Measurements from ENCODE around the gene RPE65. TPM values are rescaled to one million over a fixed set of nuclear protein-coding genes. Genes with fewer than 3 reads are reported as not detected.

Gene RPE65
- total RNA-seq, 3 donors from 2014 or later, result not detected

- no peak for TF ChIP-seq CTCF (IDR thresholded peaks at IDR 0.05)
- Histone ChIP-seq H3K4me3 (no peak overlapping the region), H3K4me1 (ENCODE audit: low read depth) (no peaks in the 10 kb centered on the region), H3K9me3 (no peaks in the 10 kb centered on the region), H3K36me3 (ENCODE audit: low read depth) (no peaks in the 10 kb centered on the region)
- DNase-seq (no peak), ATAC-seq (no peak)
- intact Hi-C loops (cut with DNase I, micrococcal nuclease), result no loop called here
These were observed 16.4 kb downstream of the RPE65 start for GRCh38 chr1:68433395-68433794.

DNA sequence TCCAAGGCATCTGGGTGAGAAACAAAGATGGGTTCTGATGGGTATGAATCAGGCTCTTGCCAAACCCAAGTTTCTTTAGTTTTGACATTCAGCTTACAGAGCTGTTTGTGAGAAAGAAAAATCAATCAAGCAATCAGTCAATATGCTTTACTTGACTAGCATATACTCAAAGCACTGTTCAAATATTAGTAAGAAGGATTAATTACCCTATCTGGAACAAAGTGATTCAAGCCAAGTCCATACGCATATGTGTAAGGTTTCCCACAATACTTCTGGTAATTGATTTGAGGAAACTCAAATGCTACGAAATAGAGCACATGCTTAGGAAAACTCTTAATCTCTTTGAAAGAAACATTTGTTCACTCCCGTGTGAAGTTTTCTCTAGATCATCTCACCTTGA is 18.7 kb downstream of the RPE65 start:
- Histone ChIP-seq H3K9me3 (no peaks in the 10 kb centered on the region), H3K4me3 (no peak overlapping the region), H3K36me3 (ENCODE audit: low read depth) (no peaks in the 10 kb centered on the region), H3K4me1 (ENCODE audit: low read depth) (no peaks in the 10 kb centered on the region)
- no peak for TF ChIP-seq CTCF (IDR thresholded peaks at IDR 0.05)
- no peak for DNase-seq
- no peak for ATAC-seq
- intact Hi-C loops (cut with DNase I, micrococcal nuclease), result no loop called here

DNA sequence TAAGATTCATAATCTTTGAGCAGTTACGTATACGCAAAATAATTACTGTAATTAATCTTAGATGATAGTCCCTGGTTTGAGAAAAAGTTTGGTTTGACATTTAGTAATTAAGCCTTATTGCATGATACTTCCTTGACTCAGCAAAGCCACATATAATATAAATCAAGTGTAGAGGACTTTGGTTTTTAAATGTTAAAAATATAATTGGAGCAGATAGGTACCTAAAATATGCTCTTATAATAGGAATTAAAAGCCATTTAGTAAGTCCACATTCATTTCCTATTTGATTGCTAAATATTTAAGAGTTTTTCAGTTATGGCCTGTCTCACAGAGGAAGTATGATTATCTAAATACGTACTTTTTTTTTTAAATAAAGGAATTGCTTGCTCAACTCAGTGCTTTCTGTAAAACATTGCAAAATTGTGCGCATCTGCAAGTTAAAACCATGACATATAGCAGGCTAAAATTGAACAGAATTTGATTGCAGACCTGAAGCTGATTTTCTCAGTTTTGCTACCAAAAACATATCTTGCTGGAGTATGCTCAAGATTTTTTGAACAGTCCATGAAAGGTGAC is 20.4 kb downstream of the RPE65 start:
- DNase-seq (no peak), ATAC-seq (no peak)
- intact Hi-C loops (cut with DNase I, micrococcal nuclease), result no loop called here
- Histone ChIP-seq H3K4me3 (no peak overlapping the region), H3K9me3 (no peaks in the 10 kb centered on the region), H3K36me3 (ENCODE audit: low read depth) (no peaks in the 10 kb centered on the region), H3K4me1 (ENCODE audit: low read depth) (no peaks in the 10 kb centered on the region)
- TF ChIP-seq CTCF (IDR thresholded peaks at IDR 0.05), result no peak

- no peak for TF ChIP-seq CTCF (IDR thresholded peaks at IDR 0.05)
- intact Hi-C loops (cut with DNase I, micrococcal nuclease), result no loop called here
These were observed 23.2 kb downstream of the RPE65 start for GRCh38 chr1:68426594-68426993.

DNA sequence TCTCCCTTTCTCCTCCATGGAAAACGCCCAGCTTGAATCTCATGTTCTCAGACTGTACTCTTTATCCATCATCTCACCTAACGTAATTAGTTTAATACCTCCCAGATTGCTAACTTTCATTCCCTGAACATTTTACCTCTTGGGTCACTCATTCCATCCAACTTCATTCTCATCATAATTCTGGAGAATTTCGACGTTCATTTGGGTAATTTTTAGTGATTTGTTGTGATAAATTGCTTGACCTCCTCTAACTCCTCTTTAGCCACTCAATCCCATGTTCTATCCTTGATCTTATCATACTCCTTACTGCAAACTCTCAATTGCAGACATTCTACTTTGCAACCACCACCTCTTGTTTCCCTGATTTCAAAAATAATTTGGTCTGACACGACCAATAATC is 28.4 kb downstream of the RPE65 start:
- Histone ChIP-seq H3K4me3 (no peak overlapping the region), H3K36me3 (ENCODE audit: low read depth) (no peaks in the 10 kb centered on the region), H3K9me3 (no peaks in the 10 kb centered on the region), H3K4me1 (ENCODE audit: low read depth) (no peaks in the 10 kb centered on the region)
- no peak for TF ChIP-seq CTCF (IDR thresholded peaks at IDR 0.05)
- intact Hi-C loops (cut with DNase I, micrococcal nuclease), result no loop called here
- DNase-seq, result no peak
- no peak for ATAC-seq

More at GRCh38 chr1:68426594-68426993, 23.2 kb downstream of the RPE65 start:
- Histone ChIP-seq H3K4me1 (ENCODE audit: low read depth) (no peaks in the 10 kb centered on the region), H3K4me3 (no peak overlapping the region), H3K36me3 (ENCODE audit: low read depth) (no peaks in the 10 kb centered on the region), H3K9me3 (no peaks in the 10 kb centered on the region)
- no peak for ATAC-seq
- no peak for DNase-seq

GRCh38 chr1:68409426-68409825 is 40.3 kb downstream of the RPE65 start:
- no peaks in the 10 kb centered on the region for H3K36me3 ChIP-seq (ENCODE audit: low read depth)
- DNase-seq, result no peak
- intact Hi-C loops (cut with DNase I, micrococcal nuclease), result no loop called here

More at GRCh38 chr1:68409426-68409825, 40.3 kb downstream of the RPE65 start:
- ATAC-seq, result no peak
- no peak overlapping the region for H3K4me3 ChIP-seq
- no peaks in the 10 kb centered on the region for H3K9me3 ChIP-seq
- H3K4me1 ChIP-seq (ENCODE audit: low read depth), result no peaks in the 10 kb centered on the region
- TF ChIP-seq CTCF (IDR thresholded peaks at IDR 0.05), result no peak

All from mucosa of descending colon (tissue), 3 donors.